NCI-H1930 (cell line): ENCODE measurements around the gene TXNDC11.

Source experiments
- DNase-seq, 2 experiments: peaks; one replicate each; lab custom pipeline; 2025; lab: John Stamatoyannopoulos, UW

Gene TXNDC11

GRCh38 chr16:11755022-11755760 is 12.5 kb upstream of the TXNDC11 start:
- no peak for DNase-seq

GRCh38 chr16:11752856-11753255 is 10.2 kb upstream of the TXNDC11 start:
- no peak for DNase-seq

GRCh38 chr16:11750056-11750455 is 7.4 kb upstream of the TXNDC11 start:
- DNase-seq: no peak

- no peak for DNase-seq
Observed at GRCh38 chr16:11748404-11749254, 6.0 kb upstream of the TXNDC11 start.

GRCh38 chr16:11747949-11748403 is 5.3 kb upstream of the TXNDC11 start:
- DNase-seq: no peak

- no peak for DNase-seq
Observed at GRCh38 chr16:11744075-11744470, 1.4 kb upstream of the TXNDC11 start.

- no peak for DNase-seq
Observed at GRCh38 chr16:11743308-11744074, 834 bp upstream of the TXNDC11 start.

GRCh38 chr16:11742093-11742535 is 543 bp downstream of the TXNDC11 start:
- DNase-seq: peak in 1 of 2 experiments; percentile 54

GRCh38 chr16:11740567-11740966 is 2.1 kb downstream of the TXNDC11 start:
- DNase-seq: no peak

GRCh38 chr16:11738742-11739544 is 3.7 kb downstream of the TXNDC11 start:
- no peak for DNase-seq

GRCh38 chr16:11737713-11738112 is 4.9 kb downstream of the TXNDC11 start:
- DNase-seq: no peak

GRCh38 chr16:11736903-11737302 is 5.8 kb downstream of the TXNDC11 start:
- no peak for DNase-seq

- DNase-seq: no peak
Observed at GRCh38 chr16:11735787-11736186, 6.9 kb downstream of the TXNDC11 start.

GRCh38 chr16:11734653-11735043 is 8.0 kb downstream of the TXNDC11 start:
- DNase-seq: no peak

GRCh38 chr16:11734025-11734652 is 8.5 kb downstream of the TXNDC11 start:
- DNase-seq: no peak

- no peak for DNase-seq
Observed at GRCh38 chr16:11731222-11731621, 11.4 kb downstream of the TXNDC11 start.

GRCh38 chr16:11729787-11730186 is 12.9 kb downstream of the TXNDC11 start:
- DNase-seq: no peak

- no peak for DNase-seq
Observed at GRCh38 chr16:11727796-11728543, 14.7 kb downstream of the TXNDC11 start.

- DNase-seq: no peak
Observed at GRCh38 chr16:11726008-11726407, 16.6 kb downstream of the TXNDC11 start.

GRCh38 chr16:11725457-11725856 is 17.2 kb downstream of the TXNDC11 start:
- DNase-seq: no peak
